ENCODE results near the gene POFUT2.

Gene POFUT2

GRCh38 chr21:45287438-45288391, at the start of gene POFUT2:
Gene POFUT2 (minus strand): TSS chr21:45287895. CDS start chr21:45287871, 24 bp downstream.
- peak; percentile 98 for DNase-seq

GRCh38 chr21:45336870-45337269, 49.2 kb upstream of the POFUT2 start:
- DNase-seq = peak; percentile 32

GRCh38 chr21:45336535-45336810, 48.8 kb upstream of the POFUT2 start:
- no peak for DNase-seq

DNA sequence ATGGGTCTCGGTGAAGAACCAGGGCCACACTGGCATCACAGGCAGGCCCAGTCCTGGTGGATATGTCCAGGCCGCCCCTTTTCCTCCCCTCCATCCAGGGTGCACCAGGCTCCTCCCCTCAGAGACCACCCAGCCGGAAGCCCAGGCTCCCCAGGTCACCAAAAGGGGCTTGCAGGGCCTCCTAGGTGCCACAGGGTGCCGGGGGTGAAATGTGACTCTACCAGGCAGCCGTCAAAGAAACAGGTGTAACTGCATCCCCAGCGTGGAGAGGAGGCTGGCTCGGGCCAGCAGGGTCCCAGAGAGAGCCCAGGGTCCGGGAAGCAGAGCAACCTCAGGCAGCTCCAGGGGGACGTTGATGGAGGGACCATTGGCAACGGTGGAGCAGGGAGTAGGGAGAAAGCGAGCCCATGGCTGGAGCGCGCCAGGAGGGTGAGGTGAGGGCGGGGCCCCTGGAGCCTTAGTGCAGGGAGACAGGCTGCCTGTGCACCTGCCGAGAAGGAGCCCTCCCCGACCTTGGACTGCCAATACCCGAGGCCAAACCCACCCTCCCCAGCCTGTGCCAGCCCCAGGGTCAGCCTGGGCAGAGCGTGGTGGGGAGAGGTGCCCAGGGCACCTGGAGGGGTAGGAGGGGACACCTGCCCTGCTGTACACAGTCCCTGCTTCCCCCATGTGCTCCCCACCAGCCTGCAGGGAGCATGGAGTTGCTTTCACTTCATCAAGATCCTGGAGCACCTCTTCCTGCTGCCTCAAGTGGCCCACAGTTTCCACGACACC, 48.3 kb upstream of the POFUT2 start:
- DNase-seq = peak; percentile 24

DNA sequence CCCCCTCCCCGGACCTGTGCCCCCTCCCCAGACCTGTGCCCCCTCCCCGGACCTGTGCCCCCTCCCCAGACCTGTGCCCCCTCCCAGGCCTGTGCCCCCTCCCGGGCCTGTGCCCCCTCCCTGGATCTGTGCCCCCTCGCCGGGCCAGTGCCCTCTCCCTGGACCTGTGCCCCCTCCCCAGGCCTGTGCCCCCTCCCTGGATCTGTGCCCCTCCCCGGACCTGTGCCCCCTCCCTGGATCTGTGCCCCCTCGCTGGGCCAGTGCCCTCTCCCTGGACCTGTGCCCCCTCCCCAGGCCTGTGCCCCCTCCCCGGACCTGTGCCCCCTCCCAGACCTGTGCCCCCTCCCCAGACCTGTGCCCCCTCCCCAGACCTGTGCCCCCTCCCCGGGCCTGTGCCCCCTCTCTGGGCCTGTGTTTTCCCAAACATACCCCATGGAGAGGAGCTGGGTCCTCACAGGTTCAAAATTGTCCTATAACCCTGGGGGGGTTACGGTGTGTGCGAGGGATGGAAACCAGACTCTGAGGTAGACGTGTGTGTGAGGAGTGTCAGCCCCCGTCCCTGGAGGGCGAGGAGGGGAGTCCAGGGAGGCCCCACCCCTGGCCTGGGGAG, 47.6 kb upstream of the POFUT2 start:
- DNase-seq = peak; percentile 27

- peak; percentile 18 for DNase-seq
These were observed 46.9 kb upstream of the POFUT2 start for GRCh38 chr21:45334591-45335081.

- DNase-seq = peak; percentile 12
These were observed 46.4 kb upstream of the POFUT2 start for GRCh38 chr21:45334134-45334533.

GRCh38 chr21:45333583-45334121, 46.0 kb upstream of the POFUT2 start:
- peak; percentile 23 for DNase-seq

GRCh38 chr21:45332981-45333582, 45.4 kb upstream of the POFUT2 start:
- DNase-seq = peak; percentile 25

GRCh38 chr21:45332415-45332814, 44.7 kb upstream of the POFUT2 start:
- peak; percentile 19 for DNase-seq

- peak; percentile 32 for DNase-seq
These were observed 43.9 kb upstream of the POFUT2 start for GRCh38 chr21:45331531-45332147.

DNA sequence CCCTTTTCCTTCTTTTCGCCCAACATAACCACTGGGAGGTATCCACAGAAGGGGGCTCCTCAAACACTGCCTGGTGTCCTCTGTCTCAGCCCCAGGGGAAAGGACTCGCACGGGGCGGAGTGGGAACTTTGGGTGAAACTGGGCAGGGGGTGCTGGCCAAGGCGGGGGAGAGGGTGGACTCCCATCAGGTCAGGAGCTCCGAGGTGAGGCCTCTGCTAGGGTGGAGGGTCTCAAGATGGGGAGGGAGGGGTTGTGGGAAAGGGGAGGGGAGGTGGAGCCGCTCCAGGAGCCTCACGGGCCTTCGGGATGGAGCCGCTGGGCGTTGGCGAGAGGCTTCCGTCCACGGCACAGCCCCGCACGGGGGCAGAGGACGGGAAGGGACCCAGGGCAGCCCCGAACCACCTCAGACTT, 43.2 kb upstream of the POFUT2 start:
- peak; percentile 20 for DNase-seq

- DNase-seq = peak; percentile 30
These were observed 42.5 kb upstream of the POFUT2 start for GRCh38 chr21:45330075-45330781.

GRCh38 chr21:45329261-45330074, 41.8 kb upstream of the POFUT2 start:
- DNase-seq = peak; percentile 24

DNA sequence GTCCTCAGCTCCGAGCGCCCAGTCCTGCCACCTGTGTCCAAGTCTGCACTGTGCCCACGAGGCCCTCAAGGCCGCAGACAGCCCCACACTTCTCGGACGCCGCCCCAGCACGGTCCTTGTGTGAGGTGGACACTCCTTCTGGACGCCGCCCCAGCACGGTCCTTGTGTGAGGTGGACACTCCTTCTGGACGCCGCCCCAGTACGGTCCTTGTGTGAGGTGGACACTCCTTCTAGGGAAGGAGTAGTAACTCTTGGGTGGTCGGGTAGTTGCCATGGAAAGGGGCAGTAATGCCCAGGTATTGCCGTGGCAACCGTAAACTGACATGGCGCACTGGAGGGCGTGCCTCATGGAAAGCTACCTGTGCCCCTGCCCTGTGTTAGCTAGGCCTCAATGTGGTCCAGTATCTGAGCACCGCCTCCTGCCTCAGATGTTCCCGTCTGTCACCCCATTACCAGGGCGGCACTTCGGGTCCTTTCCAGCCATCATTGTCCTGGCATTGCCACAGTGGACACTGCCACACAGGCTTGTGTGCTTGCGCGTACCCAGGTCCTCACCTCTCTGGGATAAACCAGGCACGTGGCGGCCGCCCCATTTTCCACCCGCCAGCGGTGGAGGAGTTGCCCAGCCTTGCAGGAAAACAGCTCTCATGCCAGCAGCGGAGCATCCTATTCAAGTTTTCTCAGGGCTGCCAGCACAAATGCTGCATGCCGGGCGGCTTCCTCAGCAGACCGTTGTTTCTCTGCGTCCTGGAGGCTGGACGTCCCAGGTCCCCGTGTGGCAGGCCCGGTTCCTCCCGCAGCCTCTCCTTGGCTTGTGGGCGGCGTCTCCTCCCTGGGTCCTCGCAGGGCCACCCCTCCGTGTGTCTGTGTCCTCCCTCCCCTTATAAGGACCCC, 40.8 kb upstream of the POFUT2 start:
- DNase-seq = peak; percentile 35

DNA sequence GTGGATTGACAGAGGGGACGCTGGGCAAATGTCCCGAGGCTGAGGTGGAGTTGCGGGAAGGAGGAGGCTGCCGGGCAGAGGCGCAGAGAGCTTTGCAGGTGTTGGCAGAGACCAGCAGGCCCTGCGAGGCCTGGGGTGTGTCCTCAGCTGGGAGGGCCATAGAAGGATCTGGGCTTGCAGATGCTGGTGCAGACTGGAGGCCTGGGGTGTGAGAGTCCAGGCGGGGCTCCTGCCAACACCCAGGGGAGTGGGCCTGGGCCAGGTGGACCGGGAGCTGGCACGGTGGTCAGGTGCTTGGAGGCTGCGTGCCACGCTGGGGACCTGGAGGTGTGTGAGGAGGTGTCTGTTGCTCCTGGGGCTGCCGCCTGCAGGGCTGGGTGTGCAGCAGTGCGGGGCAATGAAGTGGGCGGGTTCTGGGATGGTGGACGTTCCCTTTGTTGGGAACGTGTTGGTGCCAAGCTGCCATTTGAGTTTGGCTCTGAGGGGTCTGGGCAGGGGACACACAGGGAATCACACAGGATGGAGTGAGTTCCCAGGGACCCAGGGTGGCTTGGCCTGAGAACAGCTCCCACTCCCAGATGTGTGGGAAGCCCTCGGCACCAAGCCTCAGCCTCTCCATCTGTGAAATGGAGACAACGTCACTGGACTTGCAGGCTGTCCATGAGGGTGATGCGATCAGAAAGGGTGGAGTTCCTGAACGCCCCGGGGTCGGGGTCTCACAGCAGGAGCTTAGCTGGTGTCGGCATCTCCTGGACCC, 39.9 kb upstream of the POFUT2 start:
- peak; percentile 35 for DNase-seq

DNA sequence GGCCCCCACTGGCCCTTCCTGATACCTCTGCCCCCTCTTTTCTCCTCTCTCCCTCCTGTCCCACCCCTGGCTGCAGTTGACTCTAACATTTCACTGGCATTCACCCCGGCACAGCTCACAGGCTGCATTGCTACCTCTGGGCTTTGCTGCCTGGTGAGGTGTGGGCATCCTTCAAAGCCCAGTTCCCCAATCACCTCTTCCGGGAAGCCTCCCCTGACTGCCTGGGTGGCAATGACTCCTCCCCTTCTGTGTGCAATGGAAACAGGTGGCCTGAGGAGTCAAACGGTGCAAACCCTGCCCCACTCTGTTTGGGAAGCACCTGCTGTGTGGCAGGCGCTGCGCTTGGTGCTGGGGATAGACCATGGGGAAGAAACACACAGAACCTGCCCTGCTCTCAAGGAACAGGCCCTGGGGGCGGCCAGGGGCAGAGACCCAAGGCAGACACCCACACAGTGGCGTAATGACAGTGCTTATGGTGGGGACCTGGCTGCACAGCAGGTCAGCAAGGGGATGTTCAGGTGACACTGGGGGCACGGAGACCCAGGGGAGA, 39.3 kb upstream of the POFUT2 start:
- peak; percentile 19 for DNase-seq

DNA sequence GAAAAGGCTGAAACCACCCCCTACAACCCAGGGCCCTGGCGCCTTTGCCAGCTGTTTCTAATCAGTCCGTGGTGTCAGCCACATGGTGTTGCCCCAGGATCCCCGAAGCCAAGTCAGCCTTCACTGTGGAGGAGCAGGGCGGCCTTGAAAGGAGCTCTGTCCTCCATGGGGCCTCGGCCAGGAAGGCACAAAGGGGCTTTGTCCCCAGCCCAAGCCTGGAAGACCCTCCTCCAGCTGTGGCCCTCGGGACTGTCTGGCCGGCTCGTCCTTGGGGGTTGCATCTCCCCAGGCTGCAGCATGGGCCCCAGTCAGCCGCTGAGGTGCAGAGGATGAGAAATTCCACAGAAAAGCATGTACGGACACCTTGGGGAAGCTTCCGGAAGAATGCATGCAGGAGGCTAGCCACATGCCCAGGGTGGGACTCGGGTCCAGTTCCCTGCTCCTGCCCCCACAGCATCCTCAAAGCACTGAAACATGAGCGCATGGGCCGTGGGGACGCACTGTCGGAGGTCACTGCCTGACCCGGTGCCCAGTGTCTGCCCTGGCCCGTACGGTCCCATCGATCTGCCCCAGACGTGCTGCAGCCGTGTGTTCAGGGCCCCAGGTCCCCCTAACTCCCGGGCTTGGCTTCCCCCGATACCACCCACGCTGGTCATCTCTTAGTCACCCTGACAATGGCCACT, 38.6 kb upstream of the POFUT2 start:
- DNase-seq = peak; percentile 55

Data from left hindlimb (tissue), 1 donor.